ENCODE results near the gene LYPD3. TPM values are rescaled to one million over a fixed set of nuclear protein-coding genes. Genes with fewer than 3 reads are reported as not detected.

Gene LYPD3
- total RNA-seq, 1 donor: not detected

- H3K4me3 ChIP-seq (ENCODE audit: insufficient read depth, low read length): no peak overlapping the region
- no peaks in the 10 kb centered on the region for H3K79me2 ChIP-seq (ENCODE audit: insufficient read depth, low read length)
- no peak for DNase-seq (ENCODE audit: insufficient read length, low spot score, missing footprints)
- H3K4me1 ChIP-seq (ENCODE audit: insufficient read depth, low read length): peaks cover 19% of the 10 kb centered on the region
- no peaks in the 10 kb centered on the region for H4K20me1 ChIP-seq (ENCODE audit: insufficient read depth, low read length)
- H3K27me3 ChIP-seq (ENCODE audit: insufficient read depth, low read length): no peaks in the 10 kb centered on the region
- H3K27ac ChIP-seq (ENCODE audit: low read depth, low read length): no peak overlapping the region
- peak overlapping the region; percentile 68 for H3K4me2 ChIP-seq (ENCODE audit: insufficient read depth, low read length)
- H3K9me3 ChIP-seq (ENCODE audit: low read depth, low read length): no peaks in the 10 kb centered on the region
- peaks cover 6% of the 10 kb centered on the region for H3K36me3 ChIP-seq (ENCODE audit: insufficient read depth, low read length)
- no peak for TF ChIP-seq CTCF (IDR thresholded peaks at IDR 0.05; ENCODE audit: extremely low read depth, low read depth, low read length)
- H2AFZ ChIP-seq (ENCODE audit: low read length): no peak overlapping the region
These were observed 9.1 kb upstream of the LYPD3 start for GRCh38 chr19:43474487-43474886.

GRCh38 chr19:43471091-43471490 lies 5.7 kb upstream of the LYPD3 start:
- Histone ChIP-seq H3K27ac (ENCODE audit: low read depth, low read length) (no peak overlapping the region), H3K79me2 (ENCODE audit: insufficient read depth, low read length) (no peaks in the 10 kb centered on the region), H3K9me3 (ENCODE audit: low read depth, low read length) (no peaks in the 10 kb centered on the region), H3K27me3 (ENCODE audit: insufficient read depth, low read length) (no peaks in the 10 kb centered on the region), H4K20me1 (ENCODE audit: insufficient read depth, low read length) (no peaks in the 10 kb centered on the region), H3K4me1 (ENCODE audit: insufficient read depth, low read length) (peaks cover 26% of the 10 kb centered on the region), H3K4me2 (ENCODE audit: insufficient read depth, low read length) (no peak overlapping the region), H3K4me3 (ENCODE audit: insufficient read depth, low read length) (no peak overlapping the region), H2AFZ (ENCODE audit: low read length) (peak overlapping the region; percentile 57), H3K36me3 (ENCODE audit: insufficient read depth, low read length) (no peaks in the 10 kb centered on the region)
- DNase-seq (ENCODE audit: insufficient read length, low spot score, missing footprints): peak; percentile 4
- no peak for TF ChIP-seq CTCF (IDR thresholded peaks at IDR 0.05; ENCODE audit: extremely low read depth, low read depth, low read length)

GRCh38 chr19:43470288-43470687 lies 4.9 kb upstream of the LYPD3 start:
- Histone ChIP-seq H3K4me3 (ENCODE audit: insufficient read depth, low read length) (no peak overlapping the region), H3K36me3 (ENCODE audit: insufficient read depth, low read length) (no peaks in the 10 kb centered on the region), H4K20me1 (ENCODE audit: insufficient read depth, low read length) (no peaks in the 10 kb centered on the region), H2AFZ (ENCODE audit: low read length) (peak overlapping the region; percentile 29), H3K9me3 (ENCODE audit: low read depth, low read length) (no peaks in the 10 kb centered on the region), H3K27me3 (ENCODE audit: insufficient read depth, low read length) (no peaks in the 10 kb centered on the region), H3K4me1 (ENCODE audit: insufficient read depth, low read length) (peaks cover 21% of the 10 kb centered on the region), H3K4me2 (ENCODE audit: insufficient read depth, low read length) (peak overlapping the region; percentile 26), H3K79me2 (ENCODE audit: insufficient read depth, low read length) (no peaks in the 10 kb centered on the region), H3K27ac (ENCODE audit: low read depth, low read length) (no peak overlapping the region)
- peak; percentile 80 for DNase-seq (ENCODE audit: insufficient read length, low spot score, missing footprints)
- no peak for TF ChIP-seq CTCF (IDR thresholded peaks at IDR 0.05; ENCODE audit: extremely low read depth, low read depth, low read length)

- no peaks in the 10 kb centered on the region for H3K27me3 ChIP-seq (ENCODE audit: insufficient read depth, low read length)
- H3K79me2 ChIP-seq (ENCODE audit: insufficient read depth, low read length): no peaks in the 10 kb centered on the region
- H2AFZ ChIP-seq (ENCODE audit: low read length): no peak overlapping the region
These were observed 3.7 kb upstream of the LYPD3 start for GRCh38 chr19:43469160-43469480.

More at GRCh38 chr19:43469160-43469480, 3.7 kb upstream of the LYPD3 start:
- H3K36me3 ChIP-seq (ENCODE audit: insufficient read depth, low read length): no peaks in the 10 kb centered on the region
- no peaks in the 10 kb centered on the region for H3K9me3 ChIP-seq (ENCODE audit: low read depth, low read length)
- no peak overlapping the region for H3K4me2 ChIP-seq (ENCODE audit: insufficient read depth, low read length)
- H3K4me3 ChIP-seq (ENCODE audit: insufficient read depth, low read length): no peak overlapping the region
- DNase-seq (ENCODE audit: insufficient read length, low spot score, missing footprints): peak; percentile 47
- peaks cover 15% of the 10 kb centered on the region for H3K4me1 ChIP-seq (ENCODE audit: insufficient read depth, low read length)
- no peak overlapping the region for H3K27ac ChIP-seq (ENCODE audit: low read depth, low read length)
- H4K20me1 ChIP-seq (ENCODE audit: insufficient read depth, low read length): no peaks in the 10 kb centered on the region
- TF ChIP-seq CTCF (IDR thresholded peaks at IDR 0.05; ENCODE audit: extremely low read depth, low read depth, low read length): no peak
